Measurements from ENCODE around the gene KDM2B.
"Not testable (repeated sequence)": the region's sequence is repeated elsewhere in the genome, so short reads cannot be mapped to it uniquely, and the experiment has no call there.

The KDM2B gene

GRCh38 chr12:121603581-121603980 lies 22.8 kb upstream of the KDM2B start:
- DNase-seq (ENCODE audit: insufficient read length, low spot score) (no peak), FAIRE-seq (no peak)
- TF ChIP-seq CTCF (IDR thresholded peaks at IDR 0.05; ENCODE audit: insufficient read depth, missing control alignments): no peak

DNA sequence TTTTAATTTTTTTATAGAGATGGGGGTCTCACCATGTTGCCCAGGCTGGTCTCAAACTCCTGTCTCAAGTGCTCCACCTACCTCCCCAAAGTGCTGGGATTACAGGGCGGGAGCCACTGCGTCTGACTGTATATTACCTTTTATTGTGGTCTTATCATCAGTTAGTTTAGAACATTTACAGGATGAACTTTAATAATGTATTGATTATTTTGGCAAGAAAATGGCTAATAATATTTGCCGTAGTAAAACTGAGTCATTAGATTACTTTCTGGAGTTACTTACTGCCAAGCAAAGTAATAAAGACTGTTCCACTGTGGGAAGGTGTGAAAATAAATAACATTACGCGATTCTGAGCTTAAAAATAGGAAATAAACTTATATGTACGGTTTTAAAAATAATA lies 21.9 kb upstream of the KDM2B start:
- FAIRE-seq: no peak
- DNase-seq (ENCODE audit: insufficient read length, low spot score): no peak
- TF ChIP-seq CTCF (IDR thresholded peaks at IDR 0.05; ENCODE audit: insufficient read depth, missing control alignments): no peak

DNA sequence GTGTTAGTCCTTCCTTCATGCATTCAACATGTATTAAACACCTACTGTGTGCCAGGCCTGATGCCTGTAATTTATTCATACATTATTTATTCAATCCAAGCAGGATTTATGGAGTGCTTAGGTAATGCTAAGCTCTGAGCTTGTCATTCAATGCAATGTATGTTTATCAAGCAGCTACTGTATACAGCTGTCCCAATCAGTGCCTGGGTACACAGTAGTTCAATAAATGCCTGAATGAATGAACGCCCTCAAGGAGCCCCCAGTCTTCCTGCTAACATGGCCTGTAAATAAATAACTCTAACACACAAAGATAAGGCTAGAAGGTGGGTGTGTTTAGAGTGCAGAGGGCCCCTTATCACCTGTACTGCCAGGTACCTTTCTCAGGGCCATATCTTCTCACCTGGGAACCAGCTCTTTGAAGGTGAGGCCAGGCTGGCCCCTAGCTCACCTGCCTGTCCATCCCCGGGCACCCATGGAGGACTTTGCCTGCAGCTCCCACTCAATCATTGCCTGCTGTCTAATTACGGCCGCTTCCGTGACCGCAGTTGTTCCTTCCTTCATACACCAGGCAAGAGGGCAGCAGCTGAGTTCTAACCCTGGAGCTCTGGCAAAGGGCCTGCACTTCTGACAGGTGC lies 20.0 kb upstream of the KDM2B start:
- no peak for DNase-seq (ENCODE audit: insufficient read length, low spot score)
- TF ChIP-seq CTCF (IDR thresholded peaks at IDR 0.05; ENCODE audit: insufficient read depth, missing control alignments): no peak
- no peak for FAIRE-seq

GRCh38 chr12:121596526-121596925 lies 15.7 kb upstream of the KDM2B start:
- FAIRE-seq (no peak), DNase-seq (ENCODE audit: insufficient read length, low spot score) (no peak)
- no peak for TF ChIP-seq CTCF (IDR thresholded peaks at IDR 0.05; ENCODE audit: insufficient read depth, missing control alignments)

GRCh38 chr12:121595520-121595919 lies 14.7 kb upstream of the KDM2B start:
- TF ChIP-seq CTCF (IDR thresholded peaks at IDR 0.05; ENCODE audit: insufficient read depth, missing control alignments): no peak
- no peak for FAIRE-seq

GRCh38 chr12:121592320-121592719 lies 11.5 kb upstream of the KDM2B start:
- TF ChIP-seq CTCF (IDR thresholded peaks at IDR 0.05; ENCODE audit: insufficient read depth, missing control alignments): no peak

More at GRCh38 chr12:121595520-121595919, 14.7 kb upstream of the KDM2B start:
- DNase-seq (ENCODE audit: insufficient read length, low spot score): no peak

DNA sequence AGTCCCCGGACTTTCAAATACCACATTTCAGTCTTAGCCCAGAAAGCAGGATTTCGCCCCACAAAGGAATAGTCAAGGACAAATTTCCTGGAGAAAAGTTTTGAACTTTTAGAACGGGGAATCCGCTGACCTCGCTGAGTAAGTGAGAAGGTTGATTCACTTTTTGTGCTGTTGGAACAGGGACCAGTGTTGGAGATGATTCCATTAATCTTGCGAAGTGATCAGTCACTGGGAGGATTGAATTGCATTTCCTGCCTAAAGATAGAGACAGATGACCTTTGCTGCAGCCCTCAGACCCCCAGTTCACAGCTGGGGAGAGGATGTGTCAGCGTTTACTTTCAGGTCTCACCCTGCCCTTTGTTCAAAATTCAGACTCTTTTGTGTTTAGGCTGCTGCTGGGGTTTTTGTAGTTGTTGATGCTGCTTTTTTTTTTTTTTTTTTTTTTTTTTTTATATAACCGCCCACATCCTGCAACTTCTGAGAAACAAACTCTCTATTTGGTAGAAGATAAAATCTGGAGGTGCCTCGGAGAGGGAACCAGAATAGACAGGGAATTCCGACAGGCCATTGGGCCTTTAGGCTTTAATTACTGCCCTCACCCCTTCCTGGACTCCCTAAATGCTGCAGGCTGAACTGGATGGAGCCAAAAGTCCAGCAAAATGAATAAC lies 9.8 kb upstream of the KDM2B start:
- no peak for FAIRE-seq
- no peak for DNase-seq (ENCODE audit: insufficient read length, low spot score)
- TF ChIP-seq CTCF (IDR thresholded peaks at IDR 0.05; ENCODE audit: insufficient read depth, missing control alignments): no peak

More at GRCh38 chr12:121592320-121592719, 11.5 kb upstream of the KDM2B start:
- FAIRE-seq: no peak
- no peak for DNase-seq (ENCODE audit: insufficient read length, low spot score)

- not testable (repeated sequence) for FAIRE-seq; DNase-seq (ENCODE audit: insufficient read length, low spot score)
Observed at GRCh38 chr12:121584885-121585284, 4.1 kb upstream of the KDM2B start.

DNA sequence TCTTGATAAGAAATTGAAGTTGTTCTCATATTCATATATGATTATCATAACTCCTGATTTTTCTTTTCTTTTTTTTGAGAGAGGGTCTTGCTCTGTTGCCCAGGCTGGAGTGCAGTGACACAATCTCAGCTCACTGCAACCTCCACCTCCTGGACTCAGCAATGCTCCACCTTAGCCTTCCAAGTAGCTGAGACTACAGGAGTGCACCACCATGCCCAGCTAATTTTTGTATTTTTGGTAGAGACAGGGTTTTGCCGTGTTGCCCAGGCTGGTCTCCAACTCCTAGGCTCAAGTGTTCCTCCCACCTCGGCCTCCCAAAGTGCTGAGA lies 2.5 kb upstream of the KDM2B start:
- not testable (repeated sequence) for DNase-seq (ENCODE audit: insufficient read length, low spot score); FAIRE-seq

Data from D721Med (cell line).